ENCODE data around the gene RHBDF1.

DNA sequence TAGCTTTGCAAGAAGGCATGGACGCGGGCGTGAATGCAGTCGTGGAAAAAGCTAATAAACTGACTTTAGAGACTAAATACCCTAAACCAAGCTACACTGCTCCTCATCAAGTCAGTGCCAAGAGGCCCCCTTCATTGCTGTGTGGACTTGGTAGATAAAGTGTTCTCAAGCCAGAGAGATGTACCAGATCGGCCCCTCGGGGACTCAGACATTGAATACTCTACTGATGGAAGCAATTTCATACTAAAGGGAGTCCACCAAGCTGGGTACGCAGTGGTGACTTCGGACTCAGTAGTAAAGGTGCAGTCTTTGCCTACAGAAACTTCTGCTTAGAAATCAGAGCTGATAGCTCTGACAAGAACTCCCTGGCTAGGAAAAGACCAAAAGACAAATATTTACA, 27.8 kb downstream of the RHBDF1 start:
- TF ChIP-seq, protein P1, sequence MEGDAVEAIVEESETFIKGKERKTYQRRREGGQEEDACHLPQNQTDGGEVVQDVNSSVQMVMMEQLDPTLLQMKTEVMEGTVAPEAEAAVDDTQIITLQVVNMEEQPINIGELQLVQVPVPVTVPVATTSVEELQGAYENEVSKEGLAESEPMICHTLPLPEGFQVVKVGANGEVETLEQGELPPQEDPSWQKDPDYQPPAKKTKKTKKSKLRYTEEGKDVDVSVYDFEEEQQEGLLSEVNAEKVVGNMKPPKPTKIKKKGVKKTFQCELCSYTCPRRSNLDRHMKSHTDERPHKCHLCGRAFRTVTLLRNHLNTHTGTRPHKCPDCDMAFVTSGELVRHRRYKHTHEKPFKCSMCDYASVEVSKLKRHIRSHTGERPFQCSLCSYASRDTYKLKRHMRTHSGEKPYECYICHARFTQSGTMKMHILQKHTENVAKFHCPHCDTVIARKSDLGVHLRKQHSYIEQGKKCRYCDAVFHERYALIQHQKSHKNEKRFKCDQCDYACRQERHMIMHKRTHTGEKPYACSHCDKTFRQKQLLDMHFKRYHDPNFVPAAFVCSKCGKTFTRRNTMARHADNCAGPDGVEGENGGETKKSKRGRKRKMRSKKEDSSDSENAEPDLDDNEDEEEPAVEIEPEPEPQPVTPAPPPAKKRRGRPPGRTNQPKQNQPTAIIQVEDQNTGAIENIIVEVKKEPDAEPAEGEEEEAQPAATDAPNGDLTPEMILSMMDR (conservative IDR thresholded peaks at IDR 0.05; ENCODE audit: low read depth, low read length): no peak
- no peak for TF ChIP-seq EZH2 (IDR thresholded peaks at IDR 0.05; ENCODE audit: borderline replicate concordance, low read depth, low read length, poor library complexity, severe bottlenecking)
